Omental fat pad (tissue), 4 donors: ENCODE results near the gene LMAN2L. TPM values are rescaled to one million over a fixed set of nuclear protein-coding genes. Genes with fewer than 3 reads are reported as not detected.
A peak's percentile ranks its signal among the peaks of the same experiment; 100 is the strongest.
"Not testable (repeated sequence)": the region's sequence is repeated elsewhere in the genome, so short reads cannot be mapped to it uniquely, and the experiment has no call there.

Experiments
- ATAC-seq: fragments of 150-250 bp; one replicate; pipeline ENCODE4 v1.9.1; 2016; ENCODE audit warnings: mild to moderate bottlenecking, moderate library complexity; ENCODE audit not compliant: low FRiP score
- DNase-seq: peaks from one replicate; pipeline ENCODE4 v3.0.0-alpha.2; 2019; ENCODE audit warnings: low spot score
- CTCF ChIP-seq, 3 donors: fragments of 450-650 bp; IDR thresholded peaks; one replicate each; pipeline ENCODE4 v1.5.1; 2016 to 2017; ENCODE audit warnings: antibody characterized with exemption in 3 of 3, mild to moderate bottlenecking in 3 of 3, moderate library complexity in 2 of 3
- total RNA-seq, 4 donors: library from RNA; depleted of rRNA; stranded (reverse); fragments of >200 nt; gene quantifications; one replicate each; pipeline ENCODE4 v1.1.0, GENCODE V29; 2016

LMAN2L gene
- total RNA-seq, 4 donors from 2014 or later, result 9.1 to 16.8 (median 11.5) TPM

GRCh38 chr2:96668771-96669170 lies 71.1 kb downstream of the LMAN2L start:
- ATAC-seq, result no peak
- no peak for DNase-seq
- TF ChIP-seq CTCF (IDR thresholded peaks at IDR 0.05), result no peak

- not testable (repeated sequence) for DNase-seq, ATAC-seq
These were observed 74.1 kb downstream of the LMAN2L start for GRCh38 chr2:96665717-96666116.

- no peak for TF ChIP-seq CTCF (IDR thresholded peaks at IDR 0.05)
- DNase-seq (no peak), ATAC-seq (peak; percentile 100)
These were observed 74.7 kb downstream of the LMAN2L start for GRCh38 chr2:96665083-96665569.

GRCh38 chr2:96664366-96664925 lies 75.4 kb downstream of the LMAN2L start:
- TF ChIP-seq CTCF (IDR thresholded peaks at IDR 0.05), result no peak
- DNase-seq (no peak), ATAC-seq (no peak)

- DNase-seq (no peak), ATAC-seq (no peak)
- no peak for TF ChIP-seq CTCF (IDR thresholded peaks at IDR 0.05)
These were observed 76.0 kb downstream of the LMAN2L start for GRCh38 chr2:96663829-96664228.

- no peak for ATAC-seq
- TF ChIP-seq CTCF (IDR thresholded peaks at IDR 0.05), result no peak
- no peak for DNase-seq
These were observed 76.7 kb downstream of the LMAN2L start for GRCh38 chr2:96663177-96663576.

GRCh38 chr2:96662360-96662759 lies 77.5 kb downstream of the LMAN2L start:
- DNase-seq, result no peak
- no peak for ATAC-seq
- no peak for TF ChIP-seq CTCF (IDR thresholded peaks at IDR 0.05)
